AG04449 (cell line): ENCODE data around the gene UCK1.

Experiments used
- CTCF ChIA-PET: fragments of 350-600 bp; formaldehyde crosslinking; extraction: SDS; loops from one replicate; lab custom pipeline; 2021; ENCODE audit warnings: antibody characterized with exemption; lab: Yijun Ruan, JAX
- POLR2A ChIA-PET: fragments of 400-600, 350-600 bp; formaldehyde crosslinking; extraction: SDS; loops from one replicate; lab custom pipeline; 2020; ENCODE audit warnings: antibody characterized with exemption, inconsistent platforms; lab: Yijun Ruan, JAX
- DNase-seq: peaks from one replicate; pipeline ENCODE4 v3.0.0-alpha.2; 2010; ENCODE audit warnings: low read depth, low spot score
- H3K4me3 ChIP-seq: 2 replicates; pipeline ENCODE4 v1.5.1; 2011; ENCODE audit warnings: low read depth, mild to moderate bottlenecking, control low read depth, low read length
- TF ChIP-seq, protein P1 (sequence below): IDR thresholded peaks from one replicate; pipeline ENCODE4 v1.5.1; 2011; ENCODE audit warnings: mild to moderate bottlenecking, moderate library complexity, low read length, control low read depth, inconsistent platforms; ENCODE audit not compliant: insufficient read depth; ENCODE audit errors: missing control alignments

Gene UCK1

DNA sequence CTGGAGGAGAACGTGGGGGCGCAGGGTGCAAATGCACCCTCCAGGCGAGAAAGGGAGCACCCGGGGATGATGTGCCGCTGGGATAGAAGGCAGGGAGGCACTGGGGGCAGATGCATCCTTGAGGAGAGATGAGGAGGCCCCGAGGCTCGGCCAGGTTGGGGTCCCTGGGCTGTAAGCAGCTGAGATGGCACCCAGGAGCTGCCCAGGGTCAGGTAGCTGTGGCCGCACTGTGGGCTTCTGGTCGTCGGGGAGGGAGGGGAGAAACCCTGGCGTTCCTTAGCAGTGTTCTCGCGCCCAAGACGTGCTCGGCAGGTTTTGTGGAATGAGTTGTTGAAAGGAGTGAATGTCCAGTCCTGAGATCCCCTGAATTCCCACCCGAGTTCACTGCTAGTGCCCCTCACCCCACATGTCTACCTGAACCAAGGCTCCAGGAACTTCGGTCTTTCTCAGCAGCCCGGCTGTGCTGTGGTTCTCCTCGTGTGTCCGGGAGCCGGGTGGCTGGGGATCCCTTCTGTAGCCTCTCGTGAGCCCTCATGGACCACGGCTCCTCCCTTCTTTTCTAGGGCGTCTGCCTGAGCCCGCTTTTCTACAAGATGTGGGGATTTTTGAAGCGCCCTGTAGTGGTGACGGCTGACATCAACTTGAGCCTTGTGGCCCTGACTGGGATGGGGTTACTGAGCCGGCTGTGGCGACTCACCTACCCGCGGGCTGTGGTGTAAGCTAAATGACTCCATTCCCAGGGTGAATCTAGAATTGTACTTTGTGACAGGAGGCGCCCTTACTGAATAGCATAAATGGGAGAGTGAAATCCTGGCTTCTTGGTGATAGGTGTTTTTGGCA lies 27.2 kb downstream of the UCK1 start:
- DNase-seq, result no peak
- peak overlapping the region; percentile 87 for H3K4me3 ChIP-seq
- TF ChIP-seq, protein P1, sequence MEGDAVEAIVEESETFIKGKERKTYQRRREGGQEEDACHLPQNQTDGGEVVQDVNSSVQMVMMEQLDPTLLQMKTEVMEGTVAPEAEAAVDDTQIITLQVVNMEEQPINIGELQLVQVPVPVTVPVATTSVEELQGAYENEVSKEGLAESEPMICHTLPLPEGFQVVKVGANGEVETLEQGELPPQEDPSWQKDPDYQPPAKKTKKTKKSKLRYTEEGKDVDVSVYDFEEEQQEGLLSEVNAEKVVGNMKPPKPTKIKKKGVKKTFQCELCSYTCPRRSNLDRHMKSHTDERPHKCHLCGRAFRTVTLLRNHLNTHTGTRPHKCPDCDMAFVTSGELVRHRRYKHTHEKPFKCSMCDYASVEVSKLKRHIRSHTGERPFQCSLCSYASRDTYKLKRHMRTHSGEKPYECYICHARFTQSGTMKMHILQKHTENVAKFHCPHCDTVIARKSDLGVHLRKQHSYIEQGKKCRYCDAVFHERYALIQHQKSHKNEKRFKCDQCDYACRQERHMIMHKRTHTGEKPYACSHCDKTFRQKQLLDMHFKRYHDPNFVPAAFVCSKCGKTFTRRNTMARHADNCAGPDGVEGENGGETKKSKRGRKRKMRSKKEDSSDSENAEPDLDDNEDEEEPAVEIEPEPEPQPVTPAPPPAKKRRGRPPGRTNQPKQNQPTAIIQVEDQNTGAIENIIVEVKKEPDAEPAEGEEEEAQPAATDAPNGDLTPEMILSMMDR, result no peak
- ChIA-PET POLR2A (interaction anchor here (1.3 kb wide), 1 partner anchor 88 kb away, joined by 4 read pairs; no protein-coding TSS in a partner anchor), CTCF (interaction anchor here (0.6 to 2.0 kb wide), 6 partner anchors 10 to 243 kb away, joined by 3 to 7 read pairs (median 3); partner anchors contain the start of gene RAPGEF1)

GRCh38 chr9:131502781-131503625 lies 28.1 kb downstream of the UCK1 start, which contains the start of gene POMT1:
POMT1 (plus strand) TSS chr9:131502918; CDS start chr9:131504219, 1,301 bp downstream.
- ChIA-PET POLR2A (interaction anchor here (1.3 kb wide), 1 partner anchor 88 kb away, joined by 4 read pairs; no protein-coding TSS in a partner anchor), CTCF (interaction anchor here (0.6 to 2.0 kb wide), 6 partner anchors 11 to 244 kb away, joined by 3 to 7 read pairs (median 3); partner anchors contain the start of gene RAPGEF1)
- DNase-seq, result no peak
- TF ChIP-seq, protein P1, result no peak
- peak within 1 kb of the TSS; percentile 87 for H3K4me3 ChIP-seq

DNA sequence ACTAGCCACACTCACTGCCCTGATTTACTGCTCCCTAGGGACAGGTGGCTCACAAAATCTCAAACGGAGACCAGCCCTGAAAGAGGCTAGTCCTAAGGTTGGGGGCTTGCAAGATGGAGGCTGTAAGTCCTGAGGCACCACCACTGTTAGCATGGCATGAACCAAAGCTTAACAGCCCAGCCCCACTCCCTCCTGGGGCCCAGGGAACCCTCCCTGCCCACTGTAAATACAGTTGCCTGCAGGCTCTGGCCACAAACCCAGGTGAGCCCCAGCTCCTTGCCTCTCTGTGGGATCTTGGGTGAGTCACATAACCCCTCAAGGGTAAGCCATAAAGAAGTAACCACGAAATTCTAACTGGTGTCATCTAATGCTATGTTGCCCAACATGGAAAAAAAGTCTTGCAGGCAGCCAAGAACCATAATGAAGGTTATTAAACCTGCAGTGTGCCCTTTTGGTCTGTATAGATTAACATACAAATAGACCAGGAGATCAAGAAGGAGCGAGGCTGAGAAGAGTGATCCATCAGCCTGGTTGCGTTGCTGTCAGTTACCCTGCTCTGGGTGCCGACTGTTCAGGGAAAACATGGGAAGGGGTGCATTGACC lies 30.0 kb downstream of the UCK1 start:
- CTCF ChIA-PET, result interaction anchor here (0.7 to 3.3 kb wide), 4 partner anchors 22 to 247 kb away, joined by 3 to 16 read pairs (median 4); no protein-coding TSS in a partner anchor

GRCh38 chr9:131500377-131500776 lies 30.7 kb downstream of the UCK1 start:
- no peak for DNase-seq
- ChIA-PET CTCF (interaction anchor here (0.7 to 3.3 kb wide), 6 partner anchors 21 to 248 kb away, joined by 3 to 16 read pairs (median 4); no protein-coding TSS in a partner anchor), POLR2A (no interaction called here)
- H3K4me3 ChIP-seq, result no peak overlapping the region
- TF ChIP-seq, protein P1, result no peak

More for the DNA sequence above, 30.0 kb downstream of the UCK1 start:
- TF ChIP-seq, protein P1, result no peak
- H3K4me3 ChIP-seq, result no peak overlapping the region
- POLR2A ChIA-PET, result no interaction called here
- DNase-seq, result peak; percentile 44

GRCh38 chr9:131499254-131499767 lies 31.8 kb downstream of the UCK1 start:
- ChIA-PET CTCF (interaction anchor here (0.9 to 3.3 kb wide), 4 partner anchors 20 to 244 kb away, joined by 3 to 16 read pairs (median 6); no protein-coding TSS in a partner anchor), POLR2A (no interaction called here)
- no peak overlapping the region for H3K4me3 ChIP-seq
- TF ChIP-seq, protein P1, result no peak
- DNase-seq, result no peak
